ENCODE data around the gene CAPN15. TPM values are rescaled to one million over a fixed set of nuclear protein-coding genes. Genes with fewer than 3 reads are reported as not detected.
A peak's percentile ranks its signal among the peaks of the same experiment; 100 is the strongest.
"Not testable (repeated sequence)": the region's sequence is repeated elsewhere in the genome, so short reads cannot be mapped to it uniquely, and the experiment has no call there.

The CAPN15 gene
- total RNA-seq (2014; rRNA removed; shearing (Covaris generic); ENCODE audit: low replicate concordance) = 60.1 and 70.1 TPM in 2 replicates

DNA sequence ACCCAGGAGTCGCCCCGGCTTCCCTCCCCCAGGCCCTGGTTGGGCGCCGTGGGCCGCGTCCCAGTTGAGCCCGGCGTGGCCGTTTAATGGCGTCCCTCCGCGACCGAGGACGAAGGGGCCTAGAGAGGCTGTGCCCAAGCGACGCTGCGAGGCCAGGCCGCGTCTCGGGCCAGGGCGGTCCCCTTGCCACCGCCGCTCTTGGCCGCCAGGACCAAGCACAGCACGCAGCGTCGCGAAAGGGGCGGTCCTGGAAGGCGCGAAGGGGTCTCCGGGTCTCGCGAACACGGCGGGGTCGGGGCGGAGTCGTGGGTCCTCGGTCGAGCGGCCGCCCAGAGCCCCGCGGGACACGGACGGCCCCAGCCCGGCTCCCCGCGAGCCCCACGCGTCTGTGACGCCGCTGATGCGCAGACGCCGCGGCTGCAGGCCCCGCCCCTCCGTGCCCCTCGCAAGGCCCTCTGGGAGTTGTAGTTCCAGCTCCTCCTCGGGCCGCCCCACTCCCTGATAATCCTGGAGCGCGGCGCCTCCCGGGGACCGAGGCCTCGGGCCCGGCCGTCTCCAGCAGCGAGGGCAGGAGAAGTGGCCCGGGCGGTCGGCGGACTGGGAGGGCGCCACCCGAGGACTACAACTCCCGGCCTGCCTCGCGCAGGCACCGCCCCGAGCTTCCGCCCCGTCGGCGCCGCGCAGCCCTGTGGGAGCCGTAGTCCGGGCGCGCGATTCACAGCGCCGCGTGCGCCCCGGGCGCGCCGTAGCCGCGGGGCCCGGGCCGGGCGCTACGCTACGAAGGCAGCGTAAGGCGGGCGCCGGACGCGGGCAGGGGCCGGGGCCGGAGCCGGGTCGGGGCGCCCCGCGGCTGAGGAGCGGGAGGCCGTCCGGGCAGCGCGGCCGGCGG lies at the start of gene CAPN15:
Gene CAPN15 (plus strand): TSS at position 698 of the 889 bp plus-strand sequence. CDS start 19,127 bp downstream, outside the sequence.
- in situ Hi-C loops (cut with HindIII; ENCODE audit: low pct_unique_long_range_greater_than_20kb, low sequenced_read_pairs) = no loop called here
- peak; percentile 96 for DNase-seq (ENCODE audit: low read depth)

DNA sequence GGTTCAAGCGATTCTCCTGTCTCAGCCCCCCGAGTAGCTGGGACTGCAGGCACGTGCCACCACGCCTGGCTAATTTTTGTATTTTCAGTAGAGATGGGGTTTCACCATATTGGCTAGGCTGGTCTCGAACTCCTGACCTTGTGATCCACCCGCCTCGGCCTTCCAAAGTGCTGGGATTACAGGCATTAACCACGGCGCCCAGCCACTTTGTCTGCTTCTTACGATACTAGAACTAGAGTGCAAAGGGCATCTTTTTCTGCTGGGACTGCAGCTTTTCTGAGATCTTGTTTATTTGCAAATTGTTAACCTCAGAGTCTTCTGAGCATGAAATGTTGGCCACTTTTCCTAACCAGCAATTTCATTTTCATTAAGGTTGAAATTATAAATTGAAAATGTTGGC lies 49.2 kb upstream of the CAPN15 start:
- in situ Hi-C loops (cut with HindIII; ENCODE audit: low pct_unique_long_range_greater_than_20kb, low sequenced_read_pairs); DNase-seq (ENCODE audit: low read depth): not testable (repeated sequence)

DNA sequence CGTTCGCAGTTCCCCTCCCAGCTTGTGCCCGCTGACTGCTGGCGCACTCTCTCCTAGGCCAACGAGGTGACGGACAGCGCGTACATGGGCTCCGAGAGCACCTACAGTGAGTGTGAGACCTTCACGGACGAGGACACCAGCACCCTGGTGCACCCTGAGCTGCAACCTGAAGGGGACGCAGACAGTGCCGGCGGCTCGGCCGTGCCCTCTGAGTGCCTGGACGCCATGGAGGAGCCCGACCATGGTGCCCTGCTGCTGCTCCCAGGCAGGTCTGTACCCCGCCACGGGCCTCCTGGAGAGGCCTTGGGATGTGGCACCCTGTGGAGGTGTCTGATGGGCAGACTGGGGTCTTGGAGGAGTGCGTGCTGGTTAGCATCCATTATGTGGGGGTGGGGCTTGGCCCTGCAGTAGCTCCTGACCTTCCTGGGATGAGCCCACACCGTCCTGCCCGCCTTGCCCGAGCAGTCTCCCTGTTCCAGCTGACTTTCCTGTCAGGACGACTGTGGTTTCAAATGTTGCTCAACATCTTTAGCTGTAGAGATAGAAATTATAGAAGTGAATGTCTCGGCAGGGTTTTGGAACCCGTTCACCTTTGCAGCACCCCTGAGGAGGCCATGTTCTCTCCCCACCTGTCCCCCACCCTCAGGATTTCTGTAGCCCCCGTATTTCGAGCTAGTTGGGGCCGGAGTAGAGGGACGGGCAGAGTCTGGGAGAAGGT lies 44.9 kb upstream of the CAPN15 start:
- in situ Hi-C loops (cut with HindIII; ENCODE audit: low pct_unique_long_range_greater_than_20kb, low sequenced_read_pairs) = no loop called here
- no peak for DNase-seq (ENCODE audit: low read depth)

GRCh38 chr16:483341-484075 lies 44.0 kb upstream of the CAPN15 start:
- DNase-seq (ENCODE audit: low read depth) = no peak
- in situ Hi-C loops (cut with HindIII; ENCODE audit: low pct_unique_long_range_greater_than_20kb, low sequenced_read_pairs) = no loop called here

DNA sequence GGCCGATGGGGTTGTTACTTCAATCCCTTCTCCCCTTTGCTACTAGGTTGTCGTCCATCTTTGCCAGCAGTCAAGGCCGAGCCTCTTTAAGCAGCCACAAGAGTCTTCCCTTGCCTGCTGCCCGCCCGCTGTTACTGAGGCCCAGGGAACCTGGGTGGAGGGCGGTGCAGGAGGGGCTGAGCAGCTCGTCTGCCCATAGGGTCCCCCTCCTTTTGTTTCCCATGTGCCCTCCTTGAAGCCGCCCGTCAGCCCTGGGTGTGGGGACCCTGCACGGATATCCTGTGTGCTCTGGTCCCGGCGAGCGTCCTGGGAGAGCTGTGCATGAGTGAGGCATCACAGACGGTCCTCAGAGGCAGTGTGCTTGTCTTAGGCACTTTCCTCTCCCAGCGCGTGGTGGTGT lies 37.9 kb upstream of the CAPN15 start:
- DNase-seq (ENCODE audit: low read depth) = no peak
- in situ Hi-C loops (cut with HindIII; ENCODE audit: low pct_unique_long_range_greater_than_20kb, low sequenced_read_pairs) = no loop called here

DNA sequence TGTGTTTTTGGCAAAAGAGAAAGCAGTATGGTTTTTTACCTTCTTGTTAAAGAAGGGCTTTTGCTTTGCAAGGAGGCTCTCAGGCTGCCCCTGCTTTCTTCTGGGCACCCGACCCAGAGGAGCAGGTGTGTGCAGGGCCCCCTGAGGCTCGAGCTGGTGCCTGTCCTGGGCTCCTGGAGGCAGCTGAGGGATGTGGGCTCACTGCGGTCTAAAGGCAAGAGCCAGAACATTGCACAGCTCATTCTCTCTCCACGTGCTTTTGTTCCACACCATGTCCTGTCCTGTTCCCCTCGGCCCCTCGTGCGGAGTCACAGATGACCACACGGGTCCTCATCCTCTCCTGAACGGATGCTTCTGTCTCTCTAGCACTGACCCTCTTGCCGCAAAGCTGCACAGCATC lies 36.7 kb upstream of the CAPN15 start:
- no peak for DNase-seq (ENCODE audit: low read depth)
- in situ Hi-C loops (cut with HindIII; ENCODE audit: low pct_unique_long_range_greater_than_20kb, low sequenced_read_pairs) = no loop called here

DNA sequence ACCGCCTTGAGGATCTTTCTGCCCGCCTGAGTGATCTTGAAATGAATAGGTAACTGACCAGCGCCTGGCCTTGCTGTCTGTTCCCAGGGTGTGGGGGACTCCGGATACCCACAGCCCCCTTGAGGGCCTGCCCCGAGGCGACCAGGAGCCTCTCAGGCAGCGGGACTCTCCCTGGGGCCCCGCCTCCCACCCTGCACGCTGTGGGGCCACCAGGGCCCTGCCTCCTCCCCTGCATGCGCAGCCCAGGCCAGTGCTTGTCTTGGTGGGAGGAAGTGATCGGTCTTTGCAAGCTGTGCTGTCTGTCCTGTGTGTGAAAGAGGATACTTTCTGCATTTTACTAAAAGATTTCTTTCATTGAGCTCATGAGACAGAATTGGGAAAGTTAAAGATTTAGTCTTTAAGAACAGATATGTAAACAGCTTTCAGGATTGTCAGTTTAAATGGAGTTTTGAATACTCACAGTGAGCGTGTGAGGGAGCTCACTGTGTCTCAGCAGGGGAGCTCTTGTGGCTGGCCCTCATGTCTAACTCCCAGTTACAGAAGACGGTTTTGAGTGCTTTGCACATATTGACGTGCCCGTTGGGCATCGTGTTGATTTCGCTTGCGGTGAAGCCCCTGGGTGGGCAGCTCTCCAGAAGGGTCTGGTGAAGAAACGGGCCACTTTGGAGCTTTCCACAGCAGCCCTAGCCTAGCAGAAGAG lies 36.1 kb upstream of the CAPN15 start:
- no peak for DNase-seq (ENCODE audit: low read depth)
- in situ Hi-C loops (cut with HindIII; ENCODE audit: low pct_unique_long_range_greater_than_20kb, low sequenced_read_pairs) = no loop called here

DNA sequence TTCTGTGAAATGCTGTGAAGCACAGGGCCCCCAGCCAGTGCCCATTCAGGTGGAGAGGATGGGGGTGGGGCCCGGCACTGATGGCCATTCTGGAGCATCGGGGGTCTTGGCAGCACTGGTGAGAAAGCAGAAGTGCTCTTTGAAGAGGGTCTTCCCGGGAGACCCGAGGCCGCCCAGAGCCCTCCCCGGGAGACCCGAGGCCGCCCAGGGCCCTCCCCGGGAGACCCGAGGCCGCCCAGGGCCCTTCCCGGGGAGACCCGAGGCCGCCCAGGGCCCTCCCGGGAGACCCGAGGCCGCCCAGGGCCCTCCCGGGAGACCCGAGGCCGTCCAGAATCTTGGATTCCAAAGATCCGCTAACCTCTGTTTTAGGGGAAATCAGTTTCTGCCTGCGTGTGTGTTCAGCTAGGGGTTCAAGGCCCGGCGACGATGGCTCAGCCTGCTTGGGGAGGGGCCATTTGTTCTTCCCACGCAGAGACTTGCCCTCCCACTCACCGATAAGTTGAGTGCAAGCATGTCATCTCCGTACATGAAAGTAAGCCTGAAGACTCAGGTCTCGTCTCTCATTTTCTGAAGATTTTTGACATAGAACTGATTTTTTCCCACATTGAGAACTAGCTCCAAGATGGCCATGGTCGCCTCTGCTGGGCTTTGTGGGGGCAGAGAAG lies 35.2 kb upstream of the CAPN15 start:
- in situ Hi-C loops (cut with HindIII; ENCODE audit: low pct_unique_long_range_greater_than_20kb, low sequenced_read_pairs) = no loop called here

DNA sequence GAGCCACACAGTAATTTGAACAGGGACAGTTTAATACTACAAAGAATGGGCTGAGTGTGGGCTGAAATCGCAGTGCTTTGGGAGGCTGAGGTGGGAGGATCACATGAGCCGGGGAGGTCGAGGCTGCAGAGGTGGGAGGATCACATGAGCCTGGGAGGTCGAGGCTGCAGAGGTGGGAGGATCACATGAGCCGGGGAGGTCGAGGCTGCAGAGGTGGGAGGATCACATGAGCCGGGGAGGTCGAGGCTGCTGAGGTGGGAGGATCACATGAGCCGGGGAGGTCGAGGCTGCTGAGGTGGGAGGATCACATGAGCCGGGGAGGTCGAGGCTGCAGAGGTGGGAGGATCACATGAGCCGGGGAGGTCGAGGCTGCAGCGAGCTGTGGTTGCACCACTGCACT lies 32.8 kb upstream of the CAPN15 start:
- in situ Hi-C loops (cut with HindIII; ENCODE audit: low pct_unique_long_range_greater_than_20kb, low sequenced_read_pairs); DNase-seq (ENCODE audit: low read depth): not testable (repeated sequence)

More for the DNA sequence above, 35.2 kb upstream of the CAPN15 start:
- DNase-seq (ENCODE audit: low read depth) = no peak

- in situ Hi-C loops (cut with HindIII; ENCODE audit: low pct_unique_long_range_greater_than_20kb, low sequenced_read_pairs) = no loop called here
- DNase-seq (ENCODE audit: low read depth) = peak; percentile 48
Measured at GRCh38 chr16:495127-495748, 32.3 kb upstream of the CAPN15 start.

GRCh38 chr16:496097-496886 lies 31.2 kb upstream of the CAPN15 start:
- DNase-seq (ENCODE audit: low read depth) = no peak
- in situ Hi-C loops (cut with HindIII; ENCODE audit: low pct_unique_long_range_greater_than_20kb, low sequenced_read_pairs) = no loop called here

- in situ Hi-C loops (cut with HindIII; ENCODE audit: low pct_unique_long_range_greater_than_20kb, low sequenced_read_pairs) = no loop called here
Measured at GRCh38 chr16:497258-497657, 30.3 kb upstream of the CAPN15 start.

GRCh38 chr16:499924-500323 lies 27.6 kb upstream of the CAPN15 start:
- in situ Hi-C loops (cut with HindIII; ENCODE audit: low pct_unique_long_range_greater_than_20kb, low sequenced_read_pairs) = no loop called here
- DNase-seq (ENCODE audit: low read depth) = no peak

More at GRCh38 chr16:497258-497657, 30.3 kb upstream of the CAPN15 start:
- no peak for DNase-seq (ENCODE audit: low read depth)

DNA sequence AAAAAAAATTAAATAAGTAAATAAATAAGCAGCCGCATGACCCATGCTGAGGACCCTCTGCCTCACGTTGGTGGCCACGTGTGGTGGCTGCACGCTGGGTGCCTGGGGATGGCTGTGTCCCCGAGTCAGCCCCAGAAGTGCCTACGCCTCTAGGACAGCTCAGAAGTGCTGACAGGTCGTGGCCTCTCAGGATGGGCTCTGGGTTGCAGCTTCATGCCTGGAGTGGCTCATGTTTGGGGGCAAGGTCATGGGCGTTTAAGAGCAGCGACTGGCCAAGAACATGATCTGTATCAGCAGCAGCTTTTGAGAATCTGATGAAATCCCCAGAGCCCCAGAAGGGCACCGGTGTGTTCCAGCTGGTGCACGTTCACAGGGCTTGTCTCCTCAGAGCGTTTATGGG lies 26.8 kb upstream of the CAPN15 start:
- DNase-seq (ENCODE audit: low read depth) = no peak
- in situ Hi-C loops (cut with HindIII; ENCODE audit: low pct_unique_long_range_greater_than_20kb, low sequenced_read_pairs) = no loop called here

DNA sequence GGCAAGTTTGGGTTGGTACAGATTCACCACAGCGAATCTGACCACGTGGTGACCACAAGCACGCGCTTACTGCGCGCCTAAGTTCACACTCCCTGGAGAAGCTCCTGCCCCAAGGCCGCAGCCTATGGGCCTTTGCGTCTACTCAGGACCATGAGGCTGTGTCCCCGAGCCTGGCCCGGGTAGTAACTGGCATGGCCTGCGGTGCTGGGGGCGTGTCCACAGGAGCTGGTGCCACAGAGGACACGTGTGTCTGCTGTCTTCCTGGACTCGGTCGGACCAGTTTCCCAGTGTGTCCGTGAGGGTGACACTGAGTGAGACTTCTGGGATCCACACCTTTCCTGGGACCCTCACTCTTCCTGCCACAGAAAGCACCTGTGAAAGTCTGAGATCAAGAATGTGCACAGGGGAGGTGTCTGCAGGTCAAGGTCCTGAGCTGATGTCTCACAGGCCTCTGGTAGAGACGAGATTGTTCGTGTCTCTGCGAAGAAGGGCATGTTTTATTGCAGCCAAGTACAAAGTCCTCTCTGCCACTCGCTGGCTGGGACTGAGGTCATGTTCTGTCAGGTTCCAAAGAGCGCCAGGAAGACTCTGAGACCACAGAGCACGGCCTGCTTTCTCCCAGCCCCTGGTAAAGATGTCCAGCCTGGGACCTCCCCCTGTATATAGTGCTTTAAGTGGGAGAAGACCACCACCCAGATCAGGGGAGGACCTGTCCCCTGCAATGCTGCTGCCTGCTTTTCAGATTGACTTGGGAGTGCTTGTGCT lies 25.2 kb upstream of the CAPN15 start:
- no peak for DNase-seq (ENCODE audit: low read depth)
- in situ Hi-C loops (cut with HindIII; ENCODE audit: low pct_unique_long_range_greater_than_20kb, low sequenced_read_pairs) = no loop called here

Measured in Caki2 (cell line).